ENCODE measurements around the gene BMP4. TPM values are rescaled to one million over a fixed set of nuclear protein-coding genes. Genes with fewer than 3 reads are reported as not detected.

BMP4 gene
- total and polyA plus RNA-seq, 2 of the 13 experiments (the other 11 are each of a cell fraction or from before 2014, with no cell fraction given): 56.4 to 169 TPM

- no peak for TF ChIP-seq TMF1 (CRISPR knock-in tag; IDR thresholded peaks at IDR 0.05; ENCODE audit: low read depth)
Measured at GRCh38 chr14:53996041-53996440, 39.4 kb upstream of the BMP4 start (continued).

- no TSS peak for BruUV-seq (replicated peaks)
- Histone ChIP-seq H3K4me3 (replicated peaks in 1 of 3; ENCODE audit: insufficient read depth in 1 of 3, low read depth in 2 of 3, low read length in 3 of 3) (no peak overlapping the region), H3K4me1 (ENCODE audit: insufficient read depth, low read length) (peaks cover 6% of the 10 kb centered on the region), H3K9me3 (ENCODE audit: low read length) (no peaks in the 10 kb centered on the region), H3K79me2 (ENCODE audit: insufficient read depth, low read length) (no peaks in the 10 kb centered on the region), H4K20me1 (ENCODE audit: insufficient read depth, low read length) (no peaks in the 10 kb centered on the region), H3K36me3 (replicated peaks in 1 of 2; ENCODE audit: control insufficient read depth in 1 of 2, insufficient read depth in 2 of 2, low read length in 2 of 2) (no peaks in the 10 kb centered on the region), H3K27me3 (ENCODE audit: control insufficient read depth in 1 of 2, insufficient read depth in 2 of 2, low read length in 2 of 2) (no peaks in the 10 kb centered on the region), H3K9ac (ENCODE audit: insufficient read depth, low read depth, low read length) (no peak overlapping the region), H2AFZ (ENCODE audit: low read length) (no peak overlapping the region), H3K4me2 (ENCODE audit: low read depth, low read length) (no peak overlapping the region), H3K27ac (ENCODE audit: extremely low read length, insufficient read depth, low read length) (no peak overlapping the region)
- no peak for FAIRE-seq
- no peak for DNase-seq (ENCODE audit: low spot score)
- in situ Hi-C loops (cut with HindIII; ENCODE audit: extremely low pct_ligation_motif_present, low pct_unique_long_range_greater_than_20kb) (no loop called here), intact Hi-C loops (cut with micrococcal nuclease; ENCODE audit: unreplicated experiment) (no loop called here)
- CTCF ChIA-PET (ENCODE audit: low intra/inter-chr PET ratio, low total read pairs): no interaction called here
- POLR2A ChIA-PET: no interaction called here
- TF ChIP-seq ZNF772 (CRISPR knock-in tag; IDR thresholded peaks at IDR 0.05): no peak
- TF ChIP-seq SETDB1 (CRISPR knock-in tag; IDR thresholded peaks at IDR 0.05; ENCODE audit: borderline replicate concordance): no peak
- no peak for TF ChIP-seq TERF1 (CRISPR knock-in tag; IDR thresholded peaks at IDR 0.05)
- no peak for TF ChIP-seq JDP2 (CRISPR knock-in tag; IDR thresholded peaks at IDR 0.05; ENCODE audit: borderline replicate concordance)
- TF ChIP-seq ZZZ3 (CRISPR knock-in tag; IDR thresholded peaks at IDR 0.05; ENCODE audit: borderline replicate concordance): no peak
- no peak for TF ChIP-seq NR1H2 (CRISPR knock-in tag; IDR thresholded peaks at IDR 0.05; ENCODE audit: borderline replicate concordance, low read depth)
- no peak for TF ChIP-seq RARA (CRISPR knock-in tag; IDR thresholded peaks at IDR 0.05)
- ATAC-seq: no peak
- WGBS (ENCODE audit: low lambda C conversion rate): 93% methylated on average over 6 of the region's 6 CpGs
Measured at GRCh38 chr14:53993920-53994607, 37.4 kb upstream of the BMP4 start.

Data from HepG2 (cell line).